ENCODE data around the gene LPIN1.
"Not testable (repeated sequence)": the region's sequence is repeated elsewhere in the genome, so short reads cannot be mapped to it uniquely, and the experiment has no call there.

The LPIN1 gene

GRCh38 chr2:11842336-11842735 is 95.9 kb downstream of the LPIN1 start:
- DNase-seq, result no peak

GRCh38 chr2:11844798-11845197 is 98.4 kb downstream of the LPIN1 start:
- DNase-seq, result not testable (repeated sequence)

- not testable (repeated sequence) for DNase-seq
Measured at GRCh38 chr2:11847935-11848334, 101.5 kb downstream of the LPIN1 start.

GRCh38 chr2:11850082-11850481 is 103.7 kb downstream of the LPIN1 start:
- DNase-seq, result no peak

GRCh38 chr2:11852526-11853196 is 106.2 kb downstream of the LPIN1 start:
- DNase-seq, result no peak

- no peak for DNase-seq
Measured at GRCh38 chr2:11853197-11853588, 106.8 kb downstream of the LPIN1 start.

GRCh38 chr2:11855064-11855760 is 108.8 kb downstream of the LPIN1 start:
- DNase-seq, result no peak

GRCh38 chr2:11856095-11856494 is 109.7 kb downstream of the LPIN1 start:
- no peak for DNase-seq

GRCh38 chr2:11858883-11859282 is 112.5 kb downstream of the LPIN1 start:
- no peak for DNase-seq

- DNase-seq, result not testable (repeated sequence)
Measured at GRCh38 chr2:11859975-11860374, 113.5 kb downstream of the LPIN1 start.

GRCh38 chr2:11861044-11861443 is 114.6 kb downstream of the LPIN1 start:
- no peak for DNase-seq

GRCh38 chr2:11862049-11862448 is 115.6 kb downstream of the LPIN1 start:
- no peak for DNase-seq

- DNase-seq, result no peak
Measured at GRCh38 chr2:11863103-11863502, 116.7 kb downstream of the LPIN1 start.

GRCh38 chr2:11863513-11864328 is 117.3 kb downstream of the LPIN1 start:
- DNase-seq, result peak; percentile 46

GRCh38 chr2:11864724-11865123 is 118.3 kb downstream of the LPIN1 start:
- no peak for DNase-seq

GRCh38 chr2:11865378-11865777 is 118.9 kb downstream of the LPIN1 start:
- DNase-seq, result no peak

- no peak for DNase-seq
Measured at GRCh38 chr2:11865805-11866204, 119.4 kb downstream of the LPIN1 start.

- no peak for DNase-seq
Measured at GRCh38 chr2:11866358-11867335, 120.2 kb downstream of the LPIN1 start.

- DNase-seq, result no peak
Measured at GRCh38 chr2:11867926-11868325, 121.5 kb downstream of the LPIN1 start.

GRCh38 chr2:11869391-11869991 is 123.1 kb downstream of the LPIN1 start:
- no peak for DNase-seq

GRCh38 chr2:11870064-11870463 is 123.6 kb downstream of the LPIN1 start:
- no peak for DNase-seq

- DNase-seq, result no peak
Measured at GRCh38 chr2:11870584-11870983, 124.2 kb downstream of the LPIN1 start.
